ENCODE measurements around the gene KRTAP19-1. TPM values are rescaled to one million over a fixed set of nuclear protein-coding genes. Genes with fewer than 3 reads are reported as not detected.
"Not testable (repeated sequence)": the region's sequence is repeated elsewhere in the genome, so short reads cannot be mapped to it uniquely, and the experiment has no call there.

The KRTAP19-1 gene
- not detected for total RNA-seq
- polyA plus RNA-seq, result not detected
- long read RNA-seq, donor 1, result 0 reads
- long read RNA-seq, donor 2, result 0 reads

DNA sequence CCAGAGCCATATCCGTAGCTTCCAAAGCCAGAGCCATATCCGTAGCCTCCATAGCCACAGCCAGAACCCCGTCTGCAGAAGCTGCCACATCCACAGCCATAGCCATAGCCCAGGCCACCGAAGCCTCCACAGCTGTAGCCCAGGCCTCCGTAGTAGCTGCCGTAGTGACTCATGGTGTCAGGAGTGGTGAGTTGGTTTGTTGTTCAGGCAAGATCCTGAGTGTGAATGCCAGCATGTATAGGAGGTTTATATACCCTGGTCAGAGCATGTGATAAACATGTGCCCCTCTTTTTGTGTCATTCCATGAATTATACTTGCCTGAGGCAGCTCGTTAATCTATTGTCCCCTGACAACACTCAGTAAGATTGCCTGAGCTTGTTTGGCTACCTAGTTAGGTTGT lies at the start of gene KRTAP19-1:
Gene KRTAP19-1 (minus strand): TSS at position 223 of the 400 bp plus-strand sequence. CDS start 50 bp downstream, at position 173.
- Histone ChIP-seq H3K9me3 (peaks cover 0 to 4% (median under 1%) of the 10 kb centered on the region in 8 donors), H3K4me3 (no peak within 1 kb of the TSS), H3K27me3 (replicated peaks in 1 of 7) (no peaks in the 10 kb centered on the region), H3K27ac (no peak within 1 kb of the TSS), H3K36me3 (no peaks in the 10 kb centered on the region), H3K4me1 (no peaks in the 10 kb centered on the region)
- DNase-seq, result no peak
- intact Hi-C loops (cut with DNase I; ENCODE audit: low total_unique reads), result no loop called here
- no peak for TF ChIP-seq POLR2A (IDR thresholded peaks at IDR 0.05)
- TF ChIP-seq, protein P1, sequence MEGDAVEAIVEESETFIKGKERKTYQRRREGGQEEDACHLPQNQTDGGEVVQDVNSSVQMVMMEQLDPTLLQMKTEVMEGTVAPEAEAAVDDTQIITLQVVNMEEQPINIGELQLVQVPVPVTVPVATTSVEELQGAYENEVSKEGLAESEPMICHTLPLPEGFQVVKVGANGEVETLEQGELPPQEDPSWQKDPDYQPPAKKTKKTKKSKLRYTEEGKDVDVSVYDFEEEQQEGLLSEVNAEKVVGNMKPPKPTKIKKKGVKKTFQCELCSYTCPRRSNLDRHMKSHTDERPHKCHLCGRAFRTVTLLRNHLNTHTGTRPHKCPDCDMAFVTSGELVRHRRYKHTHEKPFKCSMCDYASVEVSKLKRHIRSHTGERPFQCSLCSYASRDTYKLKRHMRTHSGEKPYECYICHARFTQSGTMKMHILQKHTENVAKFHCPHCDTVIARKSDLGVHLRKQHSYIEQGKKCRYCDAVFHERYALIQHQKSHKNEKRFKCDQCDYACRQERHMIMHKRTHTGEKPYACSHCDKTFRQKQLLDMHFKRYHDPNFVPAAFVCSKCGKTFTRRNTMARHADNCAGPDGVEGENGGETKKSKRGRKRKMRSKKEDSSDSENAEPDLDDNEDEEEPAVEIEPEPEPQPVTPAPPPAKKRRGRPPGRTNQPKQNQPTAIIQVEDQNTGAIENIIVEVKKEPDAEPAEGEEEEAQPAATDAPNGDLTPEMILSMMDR (IDR thresholded peaks at IDR 0.05 in 8 of 11, conservative IDR thresholded peaks at IDR 0.05 in 3 of 11), result no peak
- no peak for TF ChIP-seq POLR2AphosphoS5 (IDR thresholded peaks at IDR 0.05)
- 85 to 90% (median 86%) methylated on average over 5 to 7 of the region's 7 CpGs for WGBS, 5 donors

DNA sequence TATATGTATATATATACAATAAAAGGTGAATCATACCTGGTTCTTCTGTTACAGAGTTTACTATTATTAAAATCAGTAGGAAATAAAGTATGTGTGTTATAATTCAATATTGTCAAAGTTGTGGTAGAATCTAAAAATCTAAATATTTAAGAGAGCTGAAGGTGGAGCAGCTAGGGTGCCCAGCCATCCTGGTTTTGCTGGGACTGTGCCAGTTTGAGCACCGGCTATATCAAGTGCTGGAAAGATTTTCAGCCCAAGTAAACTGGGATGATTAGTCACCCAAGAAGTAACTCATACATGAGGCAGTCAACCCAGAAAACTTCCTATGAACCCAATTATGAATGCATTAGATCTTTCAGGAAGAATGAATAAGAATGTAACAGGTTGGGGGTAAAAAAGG lies 38.7 kb upstream of the KRTAP19-1 start:
- H3K27ac ChIP-seq, result no peak overlapping the region
- no peak for DNase-seq

DNA sequence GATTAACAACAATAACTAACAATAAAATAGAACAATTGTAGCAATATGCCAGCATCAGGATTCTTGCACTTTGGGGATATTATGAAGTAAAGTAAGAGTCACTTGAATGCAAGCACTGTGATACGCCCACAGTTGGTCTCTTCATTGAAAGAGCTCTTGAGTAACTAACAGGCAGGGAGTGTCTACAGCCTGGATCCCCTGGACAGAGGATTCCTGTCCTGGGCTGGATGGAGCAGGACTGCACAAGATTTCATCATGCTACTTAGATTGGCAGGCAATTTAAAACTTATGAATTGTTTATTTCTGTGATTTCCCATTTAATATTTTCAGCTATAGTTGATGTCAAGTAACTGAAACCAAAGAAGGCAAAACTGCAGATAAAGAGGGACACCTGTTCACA lies 35.5 kb upstream of the KRTAP19-1 start:
- H3K27ac ChIP-seq, result no peak overlapping the region
- H3K4me1 ChIP-seq, result no peaks in the 10 kb centered on the region
- H3K36me3 ChIP-seq, result no peaks in the 10 kb centered on the region
- TF ChIP-seq POLR2AphosphoS5 (IDR thresholded peaks at IDR 0.05) (no peak), POLR2A (IDR thresholded peaks at IDR 0.05) (no peak)
- TF ChIP-seq, protein P1 (IDR thresholded peaks at IDR 0.05 in 8 of 11, conservative IDR thresholded peaks at IDR 0.05 in 3 of 11), result no peak
- H3K27me3 ChIP-seq (replicated peaks in 1 of 7), result no peaks in the 10 kb centered on the region
- H3K4me3 ChIP-seq, result no peak overlapping the region
- 83 to 88% (median 87%) methylated on average over 1 of the region's 1 CpG for whole genome bisulfite sequencing, 5 donors
- intact Hi-C loops (cut with DNase I; ENCODE audit: low total_unique reads), result no loop called here
- H3K9me3 ChIP-seq, result peaks cover 0 to 6% (median 0%) of the 10 kb centered on the region in 8 donors
- DNase-seq, result no peak

More for the DNA sequence above, 38.7 kb upstream of the KRTAP19-1 start:
- peaks cover 0 to 6% (median 0%) of the 10 kb centered on the region in 8 donors for H3K9me3 ChIP-seq
- H3K4me1 ChIP-seq, result no peaks in the 10 kb centered on the region
- intact Hi-C loops (cut with DNase I; ENCODE audit: low total_unique reads), result no loop called here
- no peak overlapping the region for H3K4me3 ChIP-seq
- no peak for TF ChIP-seq POLR2A (IDR thresholded peaks at IDR 0.05)
- no peaks in the 10 kb centered on the region for H3K27me3 ChIP-seq (replicated peaks in 1 of 7)
- H3K36me3 ChIP-seq, result no peaks in the 10 kb centered on the region
- WGBS, 5 donors, result 87 to 100% (median 93%) methylated on average over 1 of the region's 1 CpG

DNA sequence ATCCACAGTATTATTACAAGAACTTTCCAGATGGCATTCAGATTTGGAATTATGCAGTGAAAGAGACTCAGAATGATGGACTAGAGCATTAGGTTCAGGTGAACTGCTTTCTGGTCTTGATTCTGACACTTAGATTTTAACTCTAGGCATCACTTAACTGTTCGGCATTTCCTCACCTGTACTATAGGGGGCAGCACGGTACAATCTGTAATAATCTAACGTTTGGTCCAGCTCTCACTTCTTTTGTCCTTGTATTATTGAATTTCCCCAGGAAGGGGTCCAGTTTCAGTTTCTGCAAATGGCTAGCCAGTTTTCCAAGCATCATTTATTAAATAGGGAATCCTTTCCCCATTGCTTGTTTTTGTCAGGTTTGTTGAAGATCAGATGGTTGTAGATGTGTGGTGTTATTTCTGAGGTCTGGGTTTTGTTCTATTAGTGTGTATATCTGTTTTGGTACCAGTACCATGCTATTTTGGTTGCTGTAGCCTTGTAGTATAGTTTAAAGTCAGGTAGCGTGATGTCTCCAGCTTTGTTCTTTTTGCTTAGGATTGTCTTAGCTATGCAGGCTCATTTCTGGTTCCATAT lies 25.5 kb upstream of the KRTAP19-1 start:
- WGBS, 5 donors, result 27 to 35% (median 27%) methylated on average over 4 of the region's 4 CpGs
- not testable (repeated sequence) for H3K9me3 ChIP-seq

More for the DNA sequence above, 25.5 kb upstream of the KRTAP19-1 start:
- intact Hi-C loops (cut with DNase I; ENCODE audit: low total_unique reads); H3K4me3 ChIP-seq; H3K36me3 ChIP-seq; H3K27ac ChIP-seq; DNase-seq; H3K27me3 ChIP-seq (replicated peaks in 1 of 7); H3K4me1 ChIP-seq: not testable (repeated sequence)
- TF ChIP-seq, protein P1 (IDR thresholded peaks at IDR 0.05 in 8 of 11, conservative IDR thresholded peaks at IDR 0.05 in 3 of 11), result peak in 1 of 11 experiments; percentile 19
